HEK293 (cell line): ENCODE results near the gene NDUFV2.
A peak's percentile ranks its signal among the peaks of the same experiment; 100 is the strongest.

Experiments used
- CTCF ChIA-PET: fragments of 350-600 bp; formaldehyde crosslinking; extraction: SDS; loops from one replicate; lab custom pipeline; 2021; ENCODE audit warnings: antibody characterized with exemption; lab: Yijun Ruan, JAX
- POLR2A ChIA-PET: fragments of 300-600 bp; formaldehyde crosslinking; extraction: SDS; loops from one replicate; lab custom pipeline; 2020; ENCODE audit warnings: antibody characterized with exemption, inconsistent platforms; lab: Yijun Ruan, JAX
- H3K27ac ChIP-seq: fragments of 200-500 bp; sonication (Bioruptor generic); 2 replicates; pipeline ENCODE4 v1.5.1; 2014; ENCODE audit warnings: low read depth, low read length, control low read depth, inconsistent platforms; ENCODE audit errors: extremely low read depth
- H3K36me3 ChIP-seq, 2 experiments: fragments of 200-500 bp in 1 of 2; sonication (Bioruptor generic) in 1 of 2; 1 replicate in 1 of 2; 2 replicates in 1 of 2; pipeline ENCODE4 v1.5.1; 2014 to 2017; ENCODE audit warnings: inconsistent platforms in 2 of 2, low read length in 2 of 2; ENCODE audit not compliant: control insufficient read depth in 2 of 2, insufficient read depth in 1 of 2
- H3K4me1 ChIP-seq: fragments of 200-500 bp; sonication (Bioruptor generic); 2 replicates; pipeline ENCODE4 v1.5.1; 2014; ENCODE audit warnings: mild to moderate bottlenecking, low read length, inconsistent platforms; ENCODE audit not compliant: control insufficient read depth, insufficient read depth
- H3K4me3 ChIP-seq: 2 replicates; pipeline ENCODE4 v1.5.1; 2011; ENCODE audit warnings: low read depth, mild to moderate bottlenecking, control low read depth, low read length, moderate library complexity
- H3K9me3 ChIP-seq: fragments of 200-500 bp; sonication (Bioruptor generic); 2 replicates; pipeline ENCODE4 v1.5.1; 2014; ENCODE audit warnings: low read depth, low read length, inconsistent platforms; ENCODE audit not compliant: control insufficient read depth, insufficient read depth
- GLIS2 ChIP-seq: fragments of 450-650 bp; formaldehyde crosslinking; IDR thresholded peaks from 2 replicates; pipeline ENCODE4 v1.5.1; 2016; ENCODE audit warnings: missing biosample characterization, missing genetic modification characterization
- OSR2 ChIP-seq: fragments of 450-650 bp; formaldehyde crosslinking; IDR thresholded peaks from 2 replicates; pipeline ENCODE4 v1.5.1; 2016; ENCODE audit warnings: missing biosample characterization, missing genetic modification characterization
- SP2 ChIP-seq: fragments of 450-650 bp; formaldehyde crosslinking; IDR thresholded peaks from 2 replicates; pipeline ENCODE4 v1.5.1; 2016; ENCODE audit warnings: missing biosample characterization, missing genetic modification characterization
- ZBTB20 ChIP-seq: fragments of 450-650 bp; formaldehyde crosslinking; IDR thresholded peaks from 2 replicates; pipeline ENCODE4 v1.5.1; 2016; ENCODE audit warnings: missing biosample characterization, missing genetic modification characterization
- ZNF23 ChIP-seq: fragments of 450-650 bp; formaldehyde crosslinking; IDR thresholded peaks from 2 replicates; pipeline ENCODE4 v1.5.1; 2016; ENCODE audit warnings: missing biosample characterization, missing genetic modification characterization, borderline replicate concordance
- ZNF248 ChIP-seq: fragments of 450-650 bp; formaldehyde crosslinking; IDR thresholded peaks from 2 replicates; pipeline ENCODE4 v1.5.1; 2017; ENCODE audit warnings: missing biosample characterization, missing genetic modification characterization
- ZNF311 ChIP-seq: fragments of 450-650 bp; formaldehyde crosslinking; IDR thresholded peaks from 2 replicates; pipeline ENCODE4 v1.5.1; 2017; ENCODE audit warnings: missing biosample characterization, missing genetic modification characterization, borderline replicate concordance
- ZNF341 ChIP-seq: fragments of 450-650 bp; formaldehyde crosslinking; IDR thresholded peaks from 2 replicates; pipeline ENCODE4; 2016; ENCODE audit warnings: low read depth, missing biosample characterization, missing genetic modification characterization
- ZNF596 ChIP-seq: fragments of 450-650 bp; IDR thresholded peaks from 2 replicates; pipeline ENCODE4 v1.5.0; 2018; ENCODE audit warnings: missing biosample characterization, mild to moderate bottlenecking, missing genetic modification characterization, moderate library complexity
- ZNF610 ChIP-seq: fragments of 450-650 bp; formaldehyde crosslinking; IDR thresholded peaks from 2 replicates; pipeline ENCODE4 v1.5.1; 2016; ENCODE audit warnings: missing biosample characterization, missing genetic modification characterization, borderline replicate concordance
- ZNF707 ChIP-seq: fragments of 450-650 bp; formaldehyde crosslinking; IDR thresholded peaks from 2 replicates; pipeline ENCODE4 v1.5.1; 2016; ENCODE audit warnings: missing biosample characterization, missing genetic modification characterization
- ZNF785 ChIP-seq: fragments of 450-650 bp; formaldehyde crosslinking; IDR thresholded peaks from 2 replicates; pipeline ENCODE4 v1.5.1; 2016; ENCODE audit warnings: missing biosample characterization, missing genetic modification characterization
- ZSCAN23 ChIP-seq: fragments of 450-650 bp; formaldehyde crosslinking; IDR thresholded peaks from 2 replicates; pipeline ENCODE4 v1.5.1; 2016; ENCODE audit warnings: missing biosample characterization, missing genetic modification characterization
- TF ChIP-seq, protein P1 (sequence below): fragments of 450-650 bp; formaldehyde crosslinking; IDR thresholded peaks from 2 replicates; pipeline ENCODE4 v1.5.1; 2017; ENCODE audit warnings: missing biosample characterization, missing genetic modification characterization
- TF ChIP-seq, protein P2 (sequence below): fragments of 450-650 bp; formaldehyde crosslinking; IDR thresholded peaks from 2 replicates; pipeline ENCODE4 v1.5.1; 2016; ENCODE audit warnings: missing biosample characterization, missing genetic modification characterization
- TF ChIP-seq, protein P3 (sequence below): fragments of 450-650 bp; formaldehyde crosslinking; IDR thresholded peaks from 2 replicates; pipeline ENCODE4 v1.5.1; 2017; ENCODE audit warnings: missing biosample characterization, missing genetic modification characterization
- TF ChIP-seq, protein P4 (sequence below): fragments of 450-650 bp; formaldehyde crosslinking; IDR thresholded peaks from 2 replicates; pipeline ENCODE4 v1.5.1; 2016; ENCODE audit warnings: missing biosample characterization, missing genetic modification characterization

NDUFV2 gene

DNA sequence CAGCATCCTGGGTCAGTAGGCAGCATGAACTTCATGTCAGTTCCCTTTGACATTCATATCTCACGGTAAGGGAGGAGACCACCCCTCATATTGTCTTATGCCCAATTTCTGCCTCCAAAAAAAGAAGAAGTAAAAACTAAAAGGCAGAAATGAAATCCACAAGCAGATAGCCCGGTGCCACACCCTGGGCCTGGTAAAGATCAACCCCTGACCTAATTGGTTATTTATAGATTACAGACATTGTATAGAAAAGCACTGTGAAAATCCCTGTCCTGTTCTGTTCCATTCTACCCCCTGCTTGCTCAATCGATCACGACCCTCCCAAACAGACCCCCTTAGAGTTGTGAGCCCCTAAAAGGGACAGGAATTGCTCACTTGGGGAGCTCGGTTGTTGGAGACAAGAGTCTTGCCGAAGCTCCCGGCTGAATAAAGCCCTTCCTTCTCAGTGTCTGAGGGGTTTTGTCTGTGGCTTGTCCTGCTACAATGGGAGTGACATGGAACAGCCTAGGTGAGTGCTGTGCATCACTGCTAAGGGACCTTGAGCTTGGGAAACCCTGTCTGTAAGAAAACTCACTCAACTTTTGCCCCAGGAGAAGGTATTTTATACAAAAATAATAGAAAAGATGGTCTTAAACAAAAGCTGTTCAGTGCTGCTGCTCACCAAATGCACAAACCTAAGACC is 11.1 kb downstream of the NDUFV2 start:
- Histone ChIP-seq H3K4me3 (no peak overlapping the region), H3K4me1 (peaks cover 15% of the 10 kb centered on the region; the same call in 1 of the 2 replicates), H3K9me3 (no peaks in the 10 kb centered on the region), H3K36me3 (peaks cover 7 to 12% of the 10 kb centered on the region in 2 experiments; a peak in 2 of 3 replicates), H3K27ac (no peak overlapping the region)
- TF ChIP-seq GLIS2 (0 out of 2 replicates have a peak, but pooled peaks have one; percentile 5), ZNF596 (tag by site-specific recombination) (no peak), ZNF341 (peak; percentile 63), ZNF23 (tag by site-specific recombination) (no peak), ZNF707 (tag by site-specific recombination) (no peak), ZNF311 (tag by site-specific recombination) (no peak), SP2 (tag by site-specific recombination) (no peak)
- ChIA-PET CTCF (interaction anchor here (0.7 to 1.2 kb wide), 3 partner anchors 12 to 305 kb away, joined by 3 to 4 read pairs (median 3); no protein-coding TSS in a partner anchor), POLR2A (no interaction called here)

DNA sequence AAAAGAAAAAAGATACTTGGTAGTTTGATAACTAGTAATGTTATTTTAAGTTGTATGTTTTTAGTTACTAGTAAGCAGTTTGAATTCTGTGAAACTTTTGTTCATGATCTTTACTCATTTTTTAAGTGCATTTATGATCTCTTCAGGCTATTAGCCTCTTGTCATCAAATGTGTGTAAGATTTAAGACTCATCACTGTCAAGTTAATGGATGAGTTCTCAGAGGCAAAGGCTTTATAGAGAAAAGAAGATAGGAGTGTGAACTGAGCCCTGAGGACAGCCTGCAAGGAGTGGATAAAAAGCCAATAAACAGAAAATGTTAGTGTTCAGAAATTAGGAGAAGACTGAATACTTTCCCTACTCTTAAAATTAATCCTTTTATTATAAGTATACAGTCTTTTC is 13.5 kb downstream of the NDUFV2 start:
- H3K9me3 ChIP-seq, result no peaks in the 10 kb centered on the region
- no peak overlapping the region for H3K27ac ChIP-seq
- TF ChIP-seq ZNF610 (tag by site-specific recombination) (no peak), ZBTB20 (no peak), ZNF785 (tag by site-specific recombination) (no peak), OSR2 (tag by site-specific recombination) (peak; percentile 31; the same call in 1 of the 2 replicates), ZSCAN23 (tag by site-specific recombination) (no peak), ZNF248 (tag by site-specific recombination) (no peak)
- TF ChIP-seq, protein P1, sequence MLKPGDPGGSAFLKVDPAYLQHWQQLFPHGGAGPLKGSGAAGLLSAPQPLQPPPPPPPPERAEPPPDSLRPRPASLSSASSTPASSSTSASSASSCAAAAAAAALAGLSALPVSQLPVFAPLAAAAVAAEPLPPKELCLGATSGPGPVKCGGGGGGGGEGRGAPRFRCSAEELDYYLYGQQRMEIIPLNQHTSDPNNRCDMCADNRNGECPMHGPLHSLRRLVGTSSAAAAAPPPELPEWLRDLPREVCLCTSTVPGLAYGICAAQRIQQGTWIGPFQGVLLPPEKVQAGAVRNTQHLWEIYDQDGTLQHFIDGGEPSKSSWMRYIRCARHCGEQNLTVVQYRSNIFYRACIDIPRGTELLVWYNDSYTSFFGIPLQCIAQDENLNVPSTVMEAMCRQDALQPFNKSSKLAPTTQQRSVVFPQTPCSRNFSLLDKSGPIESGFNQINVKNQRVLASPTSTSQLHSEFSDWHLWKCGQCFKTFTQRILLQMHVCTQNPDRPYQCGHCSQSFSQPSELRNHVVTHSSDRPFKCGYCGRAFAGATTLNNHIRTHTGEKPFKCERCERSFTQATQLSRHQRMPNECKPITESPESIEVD, result peak; percentile 55; the same call in 1 of the 2 replicates
- TF ChIP-seq, protein P2, sequence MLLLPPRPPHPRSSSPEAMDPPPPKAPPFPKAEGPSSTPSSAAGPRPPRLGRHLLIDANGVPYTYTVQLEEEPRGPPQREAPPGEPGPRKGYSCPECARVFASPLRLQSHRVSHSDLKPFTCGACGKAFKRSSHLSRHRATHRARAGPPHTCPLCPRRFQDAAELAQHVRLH, result no peak
- TF ChIP-seq, protein P3, sequence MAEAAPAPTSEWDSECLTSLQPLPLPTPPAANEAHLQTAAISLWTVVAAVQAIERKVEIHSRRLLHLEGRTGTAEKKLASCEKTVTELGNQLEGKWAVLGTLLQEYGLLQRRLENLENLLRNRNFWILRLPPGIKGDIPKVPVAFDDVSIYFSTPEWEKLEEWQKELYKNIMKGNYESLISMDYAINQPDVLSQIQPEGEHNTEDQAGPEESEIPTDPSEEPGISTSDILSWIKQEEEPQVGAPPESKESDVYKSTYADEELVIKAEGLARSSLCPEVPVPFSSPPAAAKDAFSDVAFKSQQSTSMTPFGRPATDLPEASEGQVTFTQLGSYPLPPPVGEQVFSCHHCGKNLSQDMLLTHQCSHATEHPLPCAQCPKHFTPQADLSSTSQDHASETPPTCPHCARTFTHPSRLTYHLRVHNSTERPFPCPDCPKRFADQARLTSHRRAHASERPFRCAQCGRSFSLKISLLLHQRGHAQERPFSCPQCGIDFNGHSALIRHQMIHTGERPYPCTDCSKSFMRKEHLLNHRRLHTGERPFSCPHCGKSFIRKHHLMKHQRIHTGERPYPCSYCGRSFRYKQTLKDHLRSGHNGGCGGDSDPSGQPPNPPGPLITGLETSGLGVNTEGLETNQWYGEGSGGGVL (tag by site-specific recombination), result no peak
- TF ChIP-seq, protein P4, sequence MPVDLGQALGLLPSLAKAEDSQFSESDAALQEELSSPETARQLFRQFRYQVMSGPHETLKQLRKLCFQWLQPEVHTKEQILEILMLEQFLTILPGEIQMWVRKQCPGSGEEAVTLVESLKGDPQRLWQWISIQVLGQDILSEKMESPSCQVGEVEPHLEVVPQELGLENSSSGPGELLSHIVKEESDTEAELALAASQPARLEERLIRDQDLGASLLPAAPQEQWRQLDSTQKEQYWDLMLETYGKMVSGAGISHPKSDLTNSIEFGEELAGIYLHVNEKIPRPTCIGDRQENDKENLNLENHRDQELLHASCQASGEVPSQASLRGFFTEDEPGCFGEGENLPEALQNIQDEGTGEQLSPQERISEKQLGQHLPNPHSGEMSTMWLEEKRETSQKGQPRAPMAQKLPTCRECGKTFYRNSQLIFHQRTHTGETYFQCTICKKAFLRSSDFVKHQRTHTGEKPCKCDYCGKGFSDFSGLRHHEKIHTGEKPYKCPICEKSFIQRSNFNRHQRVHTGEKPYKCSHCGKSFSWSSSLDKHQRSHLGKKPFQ (tag by site-specific recombination), result peak; percentile 84
- peaks cover 20 to 24% of the 10 kb centered on the region in 2 experiments for H3K36me3 ChIP-seq
- POLR2A ChIA-PET, result interaction anchor here (3.0 kb wide), 1 partner anchor 13 kb away, joined by 13 read pairs; the partner anchor contains the start of gene NDUFV2
- peaks cover 3% of the 10 kb centered on the region; the same call in 1 of the 2 replicates for H3K4me1 ChIP-seq
- no peak overlapping the region for H3K4me3 ChIP-seq
- CTCF ChIA-PET, result no interaction called here
